IPS-NIHi11 (cell line): Measurements from ENCODE around the gene EMC8.
"Not testable (repeated sequence)": the region's sequence is repeated elsewhere in the genome, so short reads cannot be mapped to it uniquely, and the experiment has no call there.

ENCODE experiments used
- DNase-seq: peaks from one replicate; pipeline ENCODE4 v3.0.0; 2012; ENCODE audit warnings: mixed read lengths, low spot score

EMC8 gene

GRCh38 chr16:85834741-85835140, 35.4 kb upstream of the EMC8 start:
- no peak for DNase-seq

DNA sequence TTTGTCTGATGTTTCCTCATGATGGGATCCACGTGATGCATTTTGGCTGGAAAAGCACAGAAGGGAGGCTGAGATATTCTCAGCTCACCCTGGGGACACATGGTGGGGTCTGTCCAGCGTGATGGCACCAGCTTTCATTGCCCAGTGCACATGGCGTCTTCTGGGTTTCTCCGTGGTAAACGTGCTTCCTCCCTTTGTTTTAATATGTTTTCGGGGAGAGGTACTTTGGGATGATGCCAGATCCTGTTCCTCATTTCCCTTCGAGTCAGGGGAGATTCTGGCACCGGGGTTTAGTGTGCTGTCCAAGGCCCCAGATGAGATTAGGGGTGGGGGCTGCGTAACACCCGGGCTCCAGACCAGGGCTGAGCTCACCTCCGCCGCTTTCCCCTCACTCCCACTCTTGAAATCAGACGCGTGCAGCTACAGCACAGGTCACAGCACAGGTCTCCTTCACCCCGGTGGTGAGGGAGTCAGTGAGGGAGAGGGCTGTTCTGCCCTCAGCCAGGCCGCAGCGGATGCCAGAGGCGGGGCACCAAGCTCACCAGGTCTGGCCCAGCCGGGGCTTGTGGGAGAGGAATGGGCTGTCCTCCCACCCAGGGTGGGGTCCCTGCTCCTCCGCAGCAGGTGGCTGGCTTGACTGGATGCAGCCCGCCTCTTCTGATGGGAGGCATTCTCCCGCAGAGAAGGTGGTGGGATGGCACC, 34.0 kb upstream of the EMC8 start:
- DNase-seq, result no peak

DNA sequence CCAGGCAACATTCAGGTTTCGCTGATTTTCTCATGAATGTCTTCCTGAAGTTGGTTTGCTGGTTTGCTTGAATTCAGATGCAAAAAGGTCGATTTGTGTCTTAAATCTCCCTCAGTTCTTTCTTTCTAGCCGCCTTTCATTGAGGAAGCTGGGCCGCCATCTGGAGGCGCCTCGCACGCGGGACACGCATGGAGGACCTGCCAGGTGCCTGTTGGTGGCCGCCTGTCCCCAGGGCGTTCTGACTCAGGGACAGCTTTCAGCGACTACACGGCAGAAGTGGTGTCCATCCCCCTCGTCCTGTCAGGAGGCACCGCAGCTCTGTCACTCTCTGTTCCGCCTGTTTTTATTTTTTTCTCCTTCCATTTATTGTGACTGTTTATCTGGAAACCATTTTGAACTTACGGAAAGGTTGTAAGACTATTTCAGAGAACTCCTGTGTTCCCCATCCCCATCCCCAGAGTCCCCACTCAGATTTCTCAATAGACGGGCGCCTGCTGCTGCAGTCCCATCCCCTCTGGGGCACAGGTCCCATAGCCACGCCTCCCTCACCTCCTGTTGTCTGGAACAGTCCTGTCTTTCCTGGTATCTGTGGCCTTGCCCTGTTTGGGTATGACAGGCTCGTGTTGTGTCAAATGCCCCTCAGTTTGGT, 33.4 kb upstream of the EMC8 start:
- no peak for DNase-seq

DNA sequence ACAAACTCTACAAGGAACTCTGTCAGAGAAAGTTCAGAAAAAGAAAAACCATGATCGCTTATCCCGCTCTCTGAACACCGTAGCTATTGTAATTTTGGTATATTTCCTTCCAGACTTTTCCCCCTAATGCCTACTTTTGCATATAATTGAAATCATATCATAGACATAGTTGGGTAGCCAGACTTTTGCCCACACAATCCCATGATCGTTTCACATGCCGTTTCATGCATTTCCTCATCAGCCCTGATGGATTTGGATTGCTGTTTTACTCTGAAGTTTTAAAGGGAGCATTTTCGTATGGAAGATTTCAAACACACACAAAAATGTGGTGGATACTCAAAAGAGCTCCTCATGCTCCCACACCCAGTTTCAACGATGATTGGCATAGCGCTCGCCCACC, 31.5 kb upstream of the EMC8 start:
- no peak for DNase-seq

- no peak for DNase-seq
Observed at GRCh38 chr16:85829751-85830445, 30.6 kb upstream of the EMC8 start.

GRCh38 chr16:85829171-85829719, 29.9 kb upstream of the EMC8 start:
- no peak for DNase-seq

- DNase-seq, result no peak
Observed at GRCh38 chr16:85828166-85828565, 28.8 kb upstream of the EMC8 start.

GRCh38 chr16:85826686-85827247, 27.4 kb upstream of the EMC8 start:
- DNase-seq, result no peak

DNA sequence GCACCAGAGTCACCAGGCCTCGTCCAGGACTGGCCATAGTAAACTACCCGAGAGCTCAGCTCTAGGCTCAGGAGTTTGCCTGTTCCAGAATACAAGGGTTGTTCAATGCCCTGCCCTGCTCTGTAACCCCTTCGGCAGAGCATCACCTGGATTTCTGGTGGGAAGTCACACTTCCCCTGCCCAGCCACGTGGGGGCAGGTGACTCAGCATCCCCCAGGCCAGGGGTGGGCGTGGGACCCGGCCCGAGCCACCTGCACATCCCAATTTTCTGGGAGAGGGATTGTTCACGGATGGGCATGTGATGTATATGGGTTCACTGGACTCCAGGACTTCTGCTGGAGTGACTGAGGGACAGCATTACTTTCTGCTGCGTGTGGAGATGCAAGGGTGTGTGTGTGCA, 26.0 kb upstream of the EMC8 start:
- peak; percentile 72 for DNase-seq

DNA sequence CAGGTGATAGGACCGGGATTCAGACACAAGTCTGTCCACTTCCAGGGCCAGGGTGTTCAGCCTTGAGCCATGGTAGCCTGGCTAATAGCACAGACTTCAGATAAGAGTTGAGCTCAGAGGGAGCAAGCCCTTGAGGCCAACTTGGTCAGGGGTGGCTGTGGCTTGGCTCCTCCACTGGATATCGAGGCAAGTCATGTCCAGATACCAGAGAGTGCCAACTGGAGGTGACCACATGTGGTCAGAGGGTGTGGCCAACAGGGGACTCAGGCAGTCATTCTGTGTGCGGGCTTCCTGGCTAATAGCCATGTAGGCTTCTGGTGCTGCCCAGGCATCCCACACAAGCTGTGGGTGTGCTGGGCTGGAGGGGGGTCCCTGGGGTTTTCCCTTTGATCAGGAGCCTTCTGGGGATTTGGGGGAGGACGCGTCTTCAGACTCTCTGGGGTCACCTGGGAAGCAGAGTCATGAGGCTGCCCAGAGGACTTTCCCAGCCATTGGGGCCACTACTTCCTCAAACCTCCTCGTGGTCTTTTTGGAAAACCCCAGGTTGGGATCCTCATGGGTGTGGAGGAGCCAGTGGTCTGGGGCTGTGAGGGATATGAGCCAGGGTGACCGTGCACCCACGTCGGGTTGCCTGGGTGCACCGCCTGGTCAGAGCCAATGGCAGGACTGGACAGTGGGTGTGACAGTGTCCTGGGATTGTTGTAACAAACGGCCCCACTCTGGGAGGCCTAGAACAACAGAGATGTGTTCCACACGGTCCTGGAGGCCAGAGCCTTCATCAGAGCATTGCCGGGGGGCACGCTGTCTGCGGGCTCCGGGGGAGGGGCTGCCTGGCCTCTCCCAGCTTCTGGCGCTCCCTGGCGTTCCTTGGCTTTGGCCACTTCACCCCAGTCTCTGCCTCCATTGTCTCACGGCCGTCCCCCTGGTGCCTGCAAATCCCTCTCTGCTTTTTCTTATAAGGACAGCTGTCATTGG, 25.1 kb upstream of the EMC8 start:
- no peak for DNase-seq

DNA sequence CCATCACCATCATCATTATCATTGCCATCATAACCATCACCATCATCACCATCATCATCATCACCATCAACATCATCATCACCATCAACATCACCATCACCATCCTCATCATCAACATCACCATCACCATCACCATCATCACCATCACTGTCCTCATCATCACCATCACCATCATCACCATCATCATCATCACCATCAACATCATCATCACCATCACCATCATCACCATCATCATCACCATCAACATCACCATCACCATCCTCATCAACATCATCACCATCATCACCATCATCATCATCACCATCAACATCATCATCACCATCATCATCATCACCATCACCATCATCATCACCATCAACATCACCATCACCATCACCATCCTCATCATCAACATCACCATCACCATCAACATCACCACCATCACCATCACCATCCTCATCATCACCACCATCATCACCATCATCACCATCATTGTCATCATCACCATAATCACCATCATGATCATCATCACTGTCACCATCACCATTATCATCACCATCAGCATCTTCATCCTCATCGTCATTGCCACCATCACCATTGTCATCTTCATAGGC, 24.1 kb upstream of the EMC8 start:
- no peak for DNase-seq

DNA sequence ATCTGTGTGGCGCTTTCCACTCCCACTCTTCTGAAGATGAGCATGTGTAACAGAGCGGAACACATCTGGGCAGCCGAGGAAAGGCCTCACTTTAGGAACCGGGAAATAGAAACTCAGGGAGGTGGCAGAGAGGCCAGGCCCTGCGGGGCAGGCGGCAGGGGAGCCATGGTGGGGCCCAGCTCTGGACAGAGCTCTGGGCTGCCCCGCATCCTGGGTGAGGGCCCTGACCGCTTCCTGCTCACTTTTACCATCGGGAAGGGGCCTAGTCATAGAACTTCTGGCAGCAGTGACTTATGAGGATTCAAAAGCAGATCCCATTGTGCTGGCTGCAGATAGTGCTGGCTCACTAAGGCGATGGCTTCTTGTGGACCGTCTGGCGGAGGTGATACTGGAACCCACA, 22.8 kb upstream of the EMC8 start:
- no peak for DNase-seq

DNA sequence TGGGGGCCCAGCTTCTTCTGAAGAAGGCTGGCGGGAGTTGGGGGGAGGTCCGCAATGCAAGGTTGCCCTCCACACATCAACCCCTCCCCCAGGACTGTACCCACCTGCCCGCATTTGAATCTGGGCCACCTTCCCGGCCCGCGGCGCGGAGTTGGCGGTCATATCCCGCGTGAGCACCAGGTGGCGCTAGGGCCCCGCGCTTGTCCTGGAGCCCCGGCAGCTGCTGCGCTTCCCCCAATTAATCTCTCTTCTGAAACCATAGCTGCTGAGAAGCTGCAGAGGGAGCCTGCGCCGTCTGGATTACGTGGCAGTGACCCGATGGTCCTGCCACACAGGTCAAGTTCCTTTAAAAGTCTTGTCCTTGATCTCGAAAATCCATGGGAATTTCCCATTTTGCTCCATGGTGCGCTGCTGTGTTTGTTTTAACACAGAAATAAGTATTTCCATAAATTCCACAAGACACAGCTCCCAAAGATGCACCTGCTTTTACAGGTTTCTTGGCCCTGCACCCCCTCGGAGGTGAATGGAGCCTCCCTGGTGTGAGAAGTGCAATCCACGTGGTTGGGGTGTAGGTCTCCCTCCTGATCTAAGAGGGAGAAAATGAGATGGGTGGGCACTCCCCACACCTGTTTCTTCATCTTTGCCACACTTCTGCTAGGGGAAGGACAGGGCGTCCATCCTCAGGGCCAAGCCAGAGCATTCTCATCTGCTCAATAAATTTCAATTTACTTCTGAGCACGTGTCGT, 22.2 kb upstream of the EMC8 start:
- DNase-seq, result peak; percentile 93

DNA sequence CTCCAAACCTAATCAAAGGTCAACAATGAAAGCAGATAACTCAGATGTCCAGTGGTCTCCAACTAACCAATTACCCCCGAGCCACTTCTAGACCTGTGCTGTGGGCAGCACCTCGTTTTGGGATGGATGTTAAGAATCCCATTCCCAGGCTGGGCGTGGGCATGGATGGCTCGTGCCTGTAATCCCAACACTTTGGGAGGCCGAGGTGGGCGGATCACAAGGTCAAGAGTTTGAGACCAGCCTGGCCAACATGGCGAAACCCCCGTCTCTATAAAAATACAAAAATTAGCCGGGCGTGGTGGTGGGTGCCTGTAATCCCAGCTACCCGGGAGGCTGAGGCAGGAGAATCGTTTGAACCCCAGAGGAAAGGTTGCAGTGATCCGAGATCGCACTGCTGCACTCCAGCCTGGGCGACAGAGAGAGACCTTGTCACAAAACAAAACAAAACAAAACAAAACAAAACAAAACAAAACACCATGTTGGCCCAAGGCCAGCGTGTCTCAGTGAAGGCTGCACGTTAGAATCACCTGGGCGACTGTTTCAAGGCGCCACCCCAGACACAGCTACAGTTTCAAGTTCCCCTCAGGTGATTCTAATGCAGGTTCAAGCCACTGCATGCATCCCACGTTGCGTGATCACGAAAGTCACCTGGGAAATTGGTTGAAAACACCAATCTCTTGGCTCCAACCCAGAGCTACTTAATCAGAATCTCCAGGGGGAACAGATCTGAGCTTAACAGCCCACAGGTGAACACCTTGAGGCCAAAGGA, 21.4 kb upstream of the EMC8 start:
- no peak for DNase-seq

DNA sequence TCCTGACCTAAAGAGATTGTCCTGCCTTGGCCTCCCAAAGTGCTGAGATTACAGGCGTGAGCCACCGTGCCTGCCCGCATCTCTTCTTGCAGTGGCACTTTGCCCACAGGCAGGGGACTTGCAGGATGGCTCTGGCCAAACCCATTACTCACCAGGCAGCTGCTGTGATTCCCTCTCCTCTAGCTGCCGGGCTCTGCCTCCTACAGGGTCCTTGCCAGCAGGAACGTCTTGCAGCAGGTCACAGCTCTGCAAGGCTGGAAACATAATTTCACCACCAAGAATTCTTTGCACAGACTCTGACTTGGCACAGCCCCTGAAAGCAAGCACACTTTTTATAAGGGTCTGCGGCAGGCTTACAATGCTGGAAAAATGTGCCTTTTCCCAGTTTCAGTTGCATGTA, 20.4 kb upstream of the EMC8 start:
- no peak for DNase-seq

DNA sequence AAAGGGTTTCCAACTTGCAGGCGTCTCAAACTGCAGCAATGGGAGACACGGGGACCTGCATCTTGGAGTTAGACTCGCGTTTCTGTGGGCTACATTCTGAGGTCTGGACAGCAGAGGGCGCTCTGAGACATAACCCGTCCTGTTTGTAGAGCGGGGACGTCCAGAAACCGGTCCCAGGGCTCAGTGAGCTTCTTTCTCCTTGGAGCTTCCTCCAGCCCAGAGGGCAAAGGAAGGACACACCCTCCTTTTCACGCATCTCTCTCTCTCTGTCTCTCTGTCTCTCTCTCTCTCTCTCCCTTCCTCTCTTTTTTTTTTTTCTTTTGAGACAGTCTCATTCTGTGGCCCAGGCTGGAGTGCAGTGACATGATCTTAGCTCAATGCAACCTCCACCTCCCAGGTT, 19.9 kb upstream of the EMC8 start:
- peak; percentile 90 for DNase-seq

- DNase-seq, result not testable (repeated sequence)
Observed at GRCh38 chr16:85817195-85817594, 17.9 kb upstream of the EMC8 start.

DNA sequence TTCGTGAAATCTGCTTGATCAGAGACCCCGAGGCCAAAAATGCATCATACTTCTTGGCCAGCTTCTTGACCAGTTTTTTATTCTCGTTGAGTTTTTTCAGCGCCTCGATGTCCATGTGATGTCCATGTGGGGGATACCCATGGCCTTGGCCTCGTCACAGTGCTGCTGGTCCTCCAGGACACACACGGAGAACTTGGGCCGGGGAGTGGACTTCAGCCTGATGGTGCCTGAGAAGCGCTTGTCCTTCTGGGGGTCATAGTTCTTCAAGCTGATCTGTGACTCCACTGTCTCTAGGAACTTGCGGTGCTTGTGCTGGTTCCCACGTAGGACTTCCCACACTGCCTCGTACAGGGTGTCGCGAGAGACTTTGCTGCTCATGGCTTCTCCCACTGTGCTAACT, 16.8 kb upstream of the EMC8 start:
- no peak for DNase-seq

DNA sequence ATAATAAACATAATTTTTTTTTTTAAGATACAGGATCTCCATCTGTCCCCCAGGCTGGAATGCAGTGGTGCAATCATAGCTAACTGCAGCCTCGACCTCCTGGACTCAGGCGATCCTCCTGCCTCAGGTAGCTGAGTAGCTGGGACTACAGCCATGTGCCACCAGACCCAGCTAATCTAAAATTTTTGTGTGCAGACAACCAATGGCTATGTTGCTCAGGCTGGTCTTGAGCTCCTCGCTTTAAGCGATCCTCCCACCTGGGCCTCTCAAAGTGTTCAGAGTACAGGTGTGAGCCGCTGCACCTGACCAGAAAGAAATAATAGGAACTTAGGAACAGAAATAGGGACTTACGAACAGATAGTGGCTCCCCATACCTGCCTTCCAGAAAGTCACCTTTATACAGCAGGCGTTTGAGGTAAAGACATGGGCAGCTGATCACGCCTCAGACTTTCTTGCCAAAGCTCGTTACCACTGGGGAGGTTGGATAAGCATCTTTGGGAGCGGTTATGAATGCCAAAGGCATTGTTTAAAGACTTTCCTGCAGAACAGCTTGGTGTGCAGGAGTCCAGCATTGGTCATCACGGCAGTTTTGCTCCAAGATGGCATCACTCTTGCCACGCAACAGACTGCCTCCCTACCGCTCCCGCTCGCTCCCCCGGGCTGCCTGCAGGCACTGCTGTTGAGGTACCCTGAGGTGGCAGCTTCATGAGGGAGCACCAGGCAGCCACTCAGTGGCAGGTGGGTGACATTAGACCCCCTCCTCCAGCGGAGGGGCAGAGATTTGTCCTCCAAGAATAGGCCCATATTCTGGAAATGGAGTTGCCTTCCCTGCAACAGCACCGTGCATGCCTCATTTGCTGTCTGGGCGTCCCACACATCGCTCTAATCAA, 13.7 kb upstream of the EMC8 start:
- no peak for DNase-seq
